KMS-11 (cell line): ENCODE results near the gene LAMA1.

Experiments used
- H2AFZ ChIP-seq: fragments of 200-600 bp; sonication (generic); 2 replicates; pipeline ENCODE4 v1.6.1; 2016; ENCODE audit warnings: antibody characterized with exemption, mixed run types, low read depth
- H3K27ac ChIP-seq: fragments of 200-600 bp; sonication (generic); 2 replicates; pipeline ENCODE4 v1.6.1; 2016; ENCODE audit warnings: mild to moderate bottlenecking, mixed run types
- H3K27me3 ChIP-seq: fragments of 200-600 bp; sonication (generic); 2 replicates; pipeline ENCODE4 v1.6.1; 2017; ENCODE audit warnings: mild to moderate bottlenecking, low read depth, mixed run types, moderate library complexity; ENCODE audit not compliant: insufficient read depth
- H3K36me3 ChIP-seq: fragments of 200-600 bp; sonication (generic); 2 replicates; pipeline ENCODE4 v1.6.1; 2017; ENCODE audit warnings: mild to moderate bottlenecking, mixed run types; ENCODE audit not compliant: insufficient read depth
- H3K4me1 ChIP-seq: fragments of 200-600 bp; sonication (generic); 2 replicates; pipeline ENCODE4 v1.6.1; 2016; ENCODE audit warnings: mild to moderate bottlenecking, low read depth, mixed run types; ENCODE audit not compliant: poor library complexity, severe bottlenecking
- H3K4me2 ChIP-seq: fragments of 200-600 bp; sonication (generic); 2 replicates; pipeline ENCODE4 v1.7.0; 2016; ENCODE audit warnings: mild to moderate bottlenecking, mixed run types
- H3K4me3 ChIP-seq: fragments of 200-600 bp; sonication (generic); IDR thresholded peaks from 2 replicates; pipeline ENCODE4 v1.6.1; 2017; ENCODE audit warnings: low read depth, low read length, mixed read lengths; ENCODE audit not compliant: insufficient read depth
- H3K79me2 ChIP-seq: fragments of 200-600 bp; sonication (generic); 2 replicates; pipeline ENCODE4 v1.6.1; 2016; ENCODE audit warnings: low read depth, mixed run types; ENCODE audit not compliant: insufficient read depth
- H3K9ac ChIP-seq: fragments of 200-600 bp; sonication (generic); 2 replicates; pipeline ENCODE4 v1.6.1; 2016; ENCODE audit warnings: mild to moderate bottlenecking, mixed run types
- H4K20me1 ChIP-seq: fragments of 200-600 bp; sonication (generic); 2 replicates; pipeline ENCODE4 v1.6.1; 2016; ENCODE audit warnings: mild to moderate bottlenecking, mixed run types; ENCODE audit not compliant: insufficient read depth
- TF ChIP-seq, protein P1 (sequence below): fragments of 200-600 bp; sonication (generic); conservative IDR thresholded peaks from 2 replicates; pipeline ENCODE4 v1.6.1; 2017; ENCODE audit warnings: low read depth, mild to moderate bottlenecking, antibody characterized with exemption, low read length, moderate library complexity, mixed read lengths

LAMA1 gene

DNA sequence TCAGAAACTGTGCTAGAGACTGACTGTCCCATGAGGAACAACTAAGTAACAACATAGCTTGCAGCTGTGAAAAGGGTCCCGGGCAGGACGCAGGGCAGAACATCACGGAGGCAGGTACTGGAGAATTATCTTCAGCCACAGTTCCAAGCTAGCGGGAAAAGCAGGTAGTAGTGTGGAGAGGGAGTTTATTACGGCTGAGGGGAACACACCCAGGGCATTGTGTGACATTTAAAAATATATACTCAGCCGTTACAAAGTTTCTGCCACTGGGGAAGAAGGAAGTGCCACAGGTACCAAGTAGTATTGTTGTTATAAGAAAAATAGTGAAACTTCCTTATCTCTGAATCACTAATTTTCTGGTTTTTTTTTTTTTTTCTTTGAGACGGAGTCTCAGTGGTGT is 179.6 kb downstream of the LAMA1 start:
- Histone ChIP-seq H3K79me2 (no peaks in the 10 kb centered on the region), H3K27ac (no peak overlapping the region), H3K4me2 (no peak overlapping the region), H2AFZ (no peak overlapping the region), H3K4me3 (no peak overlapping the region), H4K20me1 (no peaks in the 10 kb centered on the region), H3K27me3 (no peaks in the 10 kb centered on the region), H3K36me3 (no peaks in the 10 kb centered on the region), H3K4me1 (no peaks in the 10 kb centered on the region), H3K9ac (no peak overlapping the region)
- TF ChIP-seq, protein P1, sequence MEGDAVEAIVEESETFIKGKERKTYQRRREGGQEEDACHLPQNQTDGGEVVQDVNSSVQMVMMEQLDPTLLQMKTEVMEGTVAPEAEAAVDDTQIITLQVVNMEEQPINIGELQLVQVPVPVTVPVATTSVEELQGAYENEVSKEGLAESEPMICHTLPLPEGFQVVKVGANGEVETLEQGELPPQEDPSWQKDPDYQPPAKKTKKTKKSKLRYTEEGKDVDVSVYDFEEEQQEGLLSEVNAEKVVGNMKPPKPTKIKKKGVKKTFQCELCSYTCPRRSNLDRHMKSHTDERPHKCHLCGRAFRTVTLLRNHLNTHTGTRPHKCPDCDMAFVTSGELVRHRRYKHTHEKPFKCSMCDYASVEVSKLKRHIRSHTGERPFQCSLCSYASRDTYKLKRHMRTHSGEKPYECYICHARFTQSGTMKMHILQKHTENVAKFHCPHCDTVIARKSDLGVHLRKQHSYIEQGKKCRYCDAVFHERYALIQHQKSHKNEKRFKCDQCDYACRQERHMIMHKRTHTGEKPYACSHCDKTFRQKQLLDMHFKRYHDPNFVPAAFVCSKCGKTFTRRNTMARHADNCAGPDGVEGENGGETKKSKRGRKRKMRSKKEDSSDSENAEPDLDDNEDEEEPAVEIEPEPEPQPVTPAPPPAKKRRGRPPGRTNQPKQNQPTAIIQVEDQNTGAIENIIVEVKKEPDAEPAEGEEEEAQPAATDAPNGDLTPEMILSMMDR, result no peak

- Histone ChIP-seq H3K4me2 (no peak overlapping the region), H3K9ac (no peak overlapping the region), H3K4me1 (no peaks in the 10 kb centered on the region), H3K27ac (no peak overlapping the region), H4K20me1 (no peaks in the 10 kb centered on the region), H2AFZ (no peak overlapping the region), H3K79me2 (no peaks in the 10 kb centered on the region), H3K36me3 (no peaks in the 10 kb centered on the region), H3K27me3 (no peaks in the 10 kb centered on the region), H3K4me3 (no peak overlapping the region)
- TF ChIP-seq, protein P1, result no peak
These were observed 182.7 kb downstream of the LAMA1 start for GRCh38 chr18:6934859-6935258.

- H3K27ac ChIP-seq, result no peak overlapping the region
- H2AFZ ChIP-seq, result no peak overlapping the region
- no peak overlapping the region for H3K4me2 ChIP-seq
- TF ChIP-seq, protein P1, result no peak
- no peaks in the 10 kb centered on the region for H3K36me3 ChIP-seq
- H3K27me3 ChIP-seq, result no peaks in the 10 kb centered on the region
- H3K4me3 ChIP-seq, result no peak overlapping the region
- no peaks in the 10 kb centered on the region for H4K20me1 ChIP-seq
- H3K4me1 ChIP-seq, result no peaks in the 10 kb centered on the region
- no peak overlapping the region for H3K9ac ChIP-seq
- no peaks in the 10 kb centered on the region for H3K79me2 ChIP-seq
These were observed 188.1 kb downstream of the LAMA1 start for GRCh38 chr18:6929370-6930102.

- TF ChIP-seq, protein P1, result no peak
- H3K27me3 ChIP-seq, result no peaks in the 10 kb centered on the region
These were observed 189.2 kb downstream of the LAMA1 start for GRCh38 chr18:6928359-6928758.

More at GRCh38 chr18:6928359-6928758, 189.2 kb downstream of the LAMA1 start:
- no peaks in the 10 kb centered on the region for H3K79me2 ChIP-seq
- H3K4me1 ChIP-seq, result no peaks in the 10 kb centered on the region
- H3K9ac ChIP-seq, result no peak overlapping the region
- H3K4me2 ChIP-seq, result no peak overlapping the region
- H2AFZ ChIP-seq, result no peak overlapping the region
- H3K36me3 ChIP-seq, result no peaks in the 10 kb centered on the region
- H4K20me1 ChIP-seq, result no peaks in the 10 kb centered on the region
- no peak overlapping the region for H3K4me3 ChIP-seq
- H3K27ac ChIP-seq, result no peak overlapping the region
